ENCODE measurements around the gene TUBB1.

GRCh38 chr20:59047938-59048680, 28.9 kb downstream of the TUBB1 start:
- TF ChIP-seq CTCF (conservative IDR thresholded peaks at IDR 0.05) (no peak), EZH2 (IDR thresholded peaks at IDR 0.05; ENCODE audit: low read depth) (no peak)
